ENCODE data around the gene VDAC1. TPM values are rescaled to one million over a fixed set of nuclear protein-coding genes. Genes with fewer than 3 reads are reported as not detected.

VDAC1 gene
- total and polyA plus RNA-seq, 2 experiments from 2014 or later: 205 to 397 TPM

- H3K9me3 ChIP-seq (ENCODE audit: low read depth): no peaks in the 10 kb centered on the region
- no peaks in the 10 kb centered on the region for H3K4me1 ChIP-seq (ENCODE audit: low read depth)
- DNase-seq (ENCODE audit: low read depth in 1 of 2, low spot score in 1 of 2): no peak
- no peaks in the 10 kb centered on the region for H3K27me3 ChIP-seq
- no peak overlapping the region for H3K27ac ChIP-seq
- TF ChIP-seq CTCF (IDR thresholded peaks at IDR 0.05; ENCODE audit: low read depth, low read length): no peak
- H3K36me3 ChIP-seq: no peaks in the 10 kb centered on the region
- H3K4me3 ChIP-seq: no peak overlapping the region
Measured at GRCh38 chr5:133935667-133935940, 69.2 kb downstream of the VDAC1 start.

GRCh38 chr5:133934822-133935666 is 69.7 kb downstream of the VDAC1 start:
- Histone ChIP-seq H3K27ac (no peak overlapping the region), H3K27me3 (no peaks in the 10 kb centered on the region), H3K4me3 (no peak overlapping the region), H3K9me3 (ENCODE audit: low read depth) (no peaks in the 10 kb centered on the region), H3K36me3 (no peaks in the 10 kb centered on the region), H3K4me1 (ENCODE audit: low read depth) (no peaks in the 10 kb centered on the region)
- no peak for TF ChIP-seq CTCF (IDR thresholded peaks at IDR 0.05; ENCODE audit: low read depth, low read length)
- no peak for DNase-seq (ENCODE audit: low read depth in 1 of 2, low spot score in 1 of 2)

- no peak for TF ChIP-seq CTCF (IDR thresholded peaks at IDR 0.05; ENCODE audit: low read depth, low read length)
Measured at GRCh38 chr5:133934311-133934710, 70.5 kb downstream of the VDAC1 start.

GRCh38 chr5:133933670-133934295 is 71.0 kb downstream of the VDAC1 start:
- no peak for TF ChIP-seq CTCF (IDR thresholded peaks at IDR 0.05; ENCODE audit: low read depth, low read length)
- DNase-seq (ENCODE audit: low read depth in 1 of 2, low spot score in 1 of 2): no peak
- no peaks in the 10 kb centered on the region for H3K9me3 ChIP-seq (ENCODE audit: low read depth)
- H3K27me3 ChIP-seq: no peaks in the 10 kb centered on the region
- no peak overlapping the region for H3K27ac ChIP-seq
- no peaks in the 10 kb centered on the region for H3K4me1 ChIP-seq (ENCODE audit: low read depth)
- no peaks in the 10 kb centered on the region for H3K36me3 ChIP-seq
- H3K4me3 ChIP-seq: no peak overlapping the region

More at GRCh38 chr5:133934311-133934710, 70.5 kb downstream of the VDAC1 start:
- H3K9me3 ChIP-seq (ENCODE audit: low read depth): no peaks in the 10 kb centered on the region
- H3K36me3 ChIP-seq: no peaks in the 10 kb centered on the region
- H3K27me3 ChIP-seq: no peaks in the 10 kb centered on the region
- H3K4me3 ChIP-seq: no peak overlapping the region
- DNase-seq (ENCODE audit: low read depth in 1 of 2, low spot score in 1 of 2): no peak
- H3K27ac ChIP-seq: no peak overlapping the region
- H3K4me1 ChIP-seq (ENCODE audit: low read depth): no peaks in the 10 kb centered on the region

- no peak overlapping the region for H3K27ac ChIP-seq
- H3K4me3 ChIP-seq: no peak overlapping the region
- DNase-seq (ENCODE audit: low read depth in 1 of 2, low spot score in 1 of 2): peak; percentile 32 to 57
- no peaks in the 10 kb centered on the region for H3K27me3 ChIP-seq
- H3K9me3 ChIP-seq (ENCODE audit: low read depth): no peaks in the 10 kb centered on the region
- TF ChIP-seq CTCF (IDR thresholded peaks at IDR 0.05; ENCODE audit: low read depth, low read length): no peak
- no peaks in the 10 kb centered on the region for H3K36me3 ChIP-seq
- H3K4me1 ChIP-seq (ENCODE audit: low read depth): no peaks in the 10 kb centered on the region
Measured at GRCh38 chr5:133933169-133933509, 71.6 kb downstream of the VDAC1 start.
